Smooth muscle cell (in vitro differentiated cells): ENCODE measurements around the gene NXN. TPM values are rescaled to one million over a fixed set of nuclear protein-coding genes. Genes with fewer than 3 reads are reported as not detected.

Source experiments
- DNase-seq: peaks from one replicate; lab custom pipeline; 2025; ENCODE audit not compliant: unreplicated experiment; lab: John Stamatoyannopoulos, UW
- H2AFZ ChIP-seq: fragments of 200-600 bp; sonication (generic); 2 replicates; pipeline ENCODE4 v1.6.0; 2016; ENCODE audit warnings: antibody characterized with exemption, low read depth, mild to moderate bottlenecking
- H3F3A ChIP-seq: fragments of 200-600 bp; sonication (generic); 2 replicates; pipeline ENCODE4 v1.6.0; 2017; ENCODE audit warnings: antibody characterized with exemption, low read depth
- H3K27ac ChIP-seq: fragments of 200-600 bp; sonication (generic); 2 replicates; pipeline ENCODE4 v1.5.1; 2016; ENCODE audit warnings: low read depth, mild to moderate bottlenecking
- H3K27me3 ChIP-seq: fragments of 200-600 bp; sonication (generic); 2 replicates; pipeline ENCODE4 v1.6.1; 2016; ENCODE audit warnings: low read depth, mild to moderate bottlenecking
- H3K36me3 ChIP-seq: fragments of 200-600 bp; sonication (generic); 2 replicates; pipeline ENCODE4 v1.5.1; 2016; ENCODE audit warnings: low read depth
- H3K4me1 ChIP-seq: fragments of 200-600 bp; sonication (generic); 2 replicates; pipeline ENCODE4 v1.5.1; 2016; ENCODE audit warnings: low read depth
- H3K4me2 ChIP-seq: fragments of 200-600 bp; sonication (generic); 2 replicates; pipeline ENCODE4 v1.6.0; 2016; ENCODE audit warnings: mild to moderate bottlenecking
- H3K4me3 ChIP-seq: fragments of 200-600 bp; sonication (generic); 2 replicates; pipeline ENCODE4 v1.5.1; 2016; ENCODE audit warnings: mild to moderate bottlenecking
- H3K79me2 ChIP-seq: fragments of 200-600 bp; sonication (generic); 2 replicates; pipeline ENCODE4 v1.6.0; 2016; ENCODE audit warnings: low read depth, mild to moderate bottlenecking
- H3K9ac ChIP-seq: fragments of 200-600 bp; sonication (generic); 2 replicates; pipeline ENCODE4 v1.6.0; 2016; ENCODE audit warnings: low read depth
- H3K9me3 ChIP-seq: fragments of 200-600 bp; sonication (generic); replicated peaks from 2 replicates; pipeline ENCODE4 v1.5.1; 2016; ENCODE audit warnings: low read depth
- H4K20me1 ChIP-seq: fragments of 200-600 bp; sonication (generic); 2 replicates; pipeline ENCODE4 v1.6.0; 2016; ENCODE audit warnings: low read depth
- WGBS: methylation state at CpG from one replicate; pipeline ENCODE4 v1.1.7; 2016; ENCODE audit warnings: low lambda C conversion rate; 5-methylcytosine and 5-hydroxymethylcytosine counted together
- polyA plus RNA-seq: library from polyadenylated mRNA; unstranded; fragments of >200 nt; fragmentation: Nextera tagmentation; extraction: Ambion mirVana; gene quantifications from 2 replicates; pipeline ENCODE4 v1.2.1, GENCODE V29; 2016
- total RNA-seq: library from RNA; depleted of rRNA; stranded (reverse); fragments of >200 nt; gene quantifications from 2 replicates; pipeline ENCODE4 v1.2.3, GENCODE V29; 2014
- TF ChIP-seq, protein P1 (sequence below): fragments of 200-600 bp; sonication (generic); IDR thresholded peaks from 2 replicates; pipeline ENCODE4 v1.5.1; 2017; ENCODE audit warnings: borderline replicate concordance, mild to moderate bottlenecking, antibody characterized with exemption; ENCODE audit not compliant: insufficient read depth, poor library complexity, severe bottlenecking

NXN gene
- total and polyA plus RNA-seq, 2 experiments from 2014 or later = 58.3 to 78.6 TPM

DNA sequence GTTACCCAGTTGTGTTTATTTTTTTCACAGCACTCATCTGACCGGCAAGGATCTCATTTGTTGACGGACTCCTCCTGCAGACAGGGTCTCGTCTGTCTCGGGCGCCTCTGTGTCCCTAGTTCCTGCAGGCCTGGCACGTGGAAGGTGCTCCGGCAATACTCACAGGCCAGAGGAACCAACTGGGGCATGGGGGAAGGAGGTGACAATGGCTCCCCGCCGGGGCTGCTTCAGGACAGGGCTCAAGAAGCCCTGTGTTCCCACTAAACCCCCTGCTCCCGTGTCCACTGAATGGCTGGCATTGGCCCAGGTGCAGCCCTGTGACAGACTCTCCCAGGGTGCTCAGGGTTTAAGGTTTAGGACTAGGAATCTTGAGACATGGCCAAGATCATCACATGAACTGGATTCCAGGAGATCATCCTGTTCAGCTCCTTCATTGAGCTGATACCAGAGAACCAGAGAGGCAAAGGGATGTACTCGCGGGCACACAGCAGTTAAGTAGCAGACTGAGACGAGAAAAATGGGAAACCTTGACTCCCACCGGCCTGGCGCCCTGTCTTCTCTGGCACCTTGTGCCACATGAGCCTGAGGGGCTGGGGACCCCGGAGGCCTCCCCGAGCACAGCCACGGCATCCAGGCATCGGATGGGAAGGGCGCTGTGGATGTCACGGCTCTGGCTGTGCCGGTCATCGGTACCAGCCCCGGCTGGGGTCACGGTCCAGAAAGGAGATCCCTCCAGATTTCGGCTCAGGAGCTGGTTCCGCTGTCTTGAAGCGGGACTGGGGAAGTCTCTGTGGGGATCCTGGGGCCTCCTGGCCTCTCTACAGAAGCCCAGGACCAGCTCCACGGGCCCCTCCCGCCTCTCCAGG is 46.4 kb upstream of the NXN start:
- Histone ChIP-seq H3K9me3 (no peaks in the 10 kb centered on the region), H3K36me3 (no peaks in the 10 kb centered on the region), H3K9ac (no peak overlapping the region), H3K27ac (no peak overlapping the region), H3K79me2 (no peaks in the 10 kb centered on the region), H2AFZ (no peak overlapping the region), H3K4me1 (no peaks in the 10 kb centered on the region), H3K27me3 (no peaks in the 10 kb centered on the region), H3K4me3 (no peak overlapping the region), H3K4me2 (no peak overlapping the region), H3F3A (no peaks in the 10 kb centered on the region), H4K20me1 (peaks cover 67% of the 10 kb centered on the region)
- 96% methylated on average over 30 of the region's 30 CpGs for WGBS
- DNase-seq = no peak
- TF ChIP-seq, protein P1, sequence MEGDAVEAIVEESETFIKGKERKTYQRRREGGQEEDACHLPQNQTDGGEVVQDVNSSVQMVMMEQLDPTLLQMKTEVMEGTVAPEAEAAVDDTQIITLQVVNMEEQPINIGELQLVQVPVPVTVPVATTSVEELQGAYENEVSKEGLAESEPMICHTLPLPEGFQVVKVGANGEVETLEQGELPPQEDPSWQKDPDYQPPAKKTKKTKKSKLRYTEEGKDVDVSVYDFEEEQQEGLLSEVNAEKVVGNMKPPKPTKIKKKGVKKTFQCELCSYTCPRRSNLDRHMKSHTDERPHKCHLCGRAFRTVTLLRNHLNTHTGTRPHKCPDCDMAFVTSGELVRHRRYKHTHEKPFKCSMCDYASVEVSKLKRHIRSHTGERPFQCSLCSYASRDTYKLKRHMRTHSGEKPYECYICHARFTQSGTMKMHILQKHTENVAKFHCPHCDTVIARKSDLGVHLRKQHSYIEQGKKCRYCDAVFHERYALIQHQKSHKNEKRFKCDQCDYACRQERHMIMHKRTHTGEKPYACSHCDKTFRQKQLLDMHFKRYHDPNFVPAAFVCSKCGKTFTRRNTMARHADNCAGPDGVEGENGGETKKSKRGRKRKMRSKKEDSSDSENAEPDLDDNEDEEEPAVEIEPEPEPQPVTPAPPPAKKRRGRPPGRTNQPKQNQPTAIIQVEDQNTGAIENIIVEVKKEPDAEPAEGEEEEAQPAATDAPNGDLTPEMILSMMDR = no peak

DNA sequence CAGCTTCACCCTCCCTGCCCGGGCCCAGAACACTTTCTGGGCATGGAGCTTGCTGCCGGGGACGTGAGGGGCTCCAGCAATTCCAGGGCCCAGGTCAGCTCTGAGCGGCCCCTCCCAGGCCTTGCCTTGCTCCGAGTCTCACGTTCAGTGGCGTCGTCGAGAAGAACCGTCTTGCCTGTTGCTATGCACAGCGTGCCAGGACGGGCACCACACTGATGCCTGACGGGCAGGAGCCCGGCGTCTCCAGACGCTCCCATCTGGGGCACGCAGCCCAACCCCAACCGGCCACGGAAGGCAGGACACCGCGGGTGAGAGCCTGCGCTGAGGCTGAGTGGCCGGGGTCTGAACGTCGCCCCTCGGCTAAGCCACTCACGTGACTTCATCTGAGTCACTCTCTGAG is 44.5 kb upstream of the NXN start:
- no peak overlapping the region for H3K4me3 ChIP-seq
- 91% methylated on average over 27 of the region's 27 CpGs for WGBS
- H3K27ac ChIP-seq = no peak overlapping the region
- H2AFZ ChIP-seq = no peak overlapping the region
- TF ChIP-seq, protein P1 = no peak
- H3K4me2 ChIP-seq = no peak overlapping the region
- no peaks in the 10 kb centered on the region for H3K27me3 ChIP-seq
- no peaks in the 10 kb centered on the region for H3K9me3 ChIP-seq
- no peaks in the 10 kb centered on the region for H3F3A ChIP-seq
- H4K20me1 ChIP-seq = peaks cover 59% of the 10 kb centered on the region
- H3K79me2 ChIP-seq = no peaks in the 10 kb centered on the region
- H3K9ac ChIP-seq = no peak overlapping the region
- no peaks in the 10 kb centered on the region for H3K36me3 ChIP-seq
- H3K4me1 ChIP-seq = no peaks in the 10 kb centered on the region
- no peak for DNase-seq

DNA sequence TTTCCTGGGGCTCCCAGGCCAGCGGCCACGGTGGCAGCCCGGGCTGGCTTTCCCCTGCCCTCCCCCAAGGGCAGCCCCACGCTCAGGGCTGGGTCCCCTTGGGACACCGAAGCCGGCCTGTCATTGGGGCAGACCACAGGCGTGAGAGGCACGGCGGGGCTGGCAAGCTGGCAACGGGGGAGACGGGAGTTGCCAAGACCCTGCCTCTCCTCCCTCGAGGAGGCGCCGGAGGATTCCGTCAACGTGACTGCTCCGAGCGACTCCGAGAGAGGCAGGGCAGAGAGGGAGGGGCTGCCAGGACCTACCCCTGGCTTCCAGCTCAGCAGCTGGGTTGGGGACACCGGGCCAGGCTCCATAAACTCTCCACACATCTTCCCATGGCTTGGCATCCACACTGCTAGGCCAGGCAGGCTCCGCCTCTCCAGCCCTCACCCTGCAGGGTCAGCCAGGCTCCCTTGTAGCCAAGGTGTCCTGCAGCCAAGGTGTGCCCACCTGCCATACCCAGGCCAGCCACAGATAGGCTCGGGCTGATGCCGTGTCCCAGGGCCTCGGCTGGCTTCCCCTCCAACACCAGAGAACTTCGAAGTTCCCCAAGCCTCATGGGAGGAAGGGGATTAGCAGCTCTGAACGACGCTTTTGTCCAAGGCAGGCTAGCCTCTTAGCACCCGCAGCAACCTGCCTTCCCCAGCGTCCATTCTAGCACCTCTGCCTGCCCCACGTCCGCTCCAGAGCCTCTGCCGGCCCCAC is 42.9 kb upstream of the NXN start:
- DNase-seq = no peak
- Histone ChIP-seq H3K79me2 (no peaks in the 10 kb centered on the region), H3K27me3 (no peaks in the 10 kb centered on the region), H3F3A (no peaks in the 10 kb centered on the region), H3K9me3 (no peaks in the 10 kb centered on the region), H3K9ac (no peak overlapping the region), H3K4me2 (no peak overlapping the region), H2AFZ (no peak overlapping the region), H3K4me3 (no peak overlapping the region), H3K4me1 (no peaks in the 10 kb centered on the region), H4K20me1 (peaks cover 55% of the 10 kb centered on the region), H3K27ac (no peak overlapping the region), H3K36me3 (no peaks in the 10 kb centered on the region)
- WGBS = 93% methylated on average over 27 of the region's 32 CpGs
- TF ChIP-seq, protein P1 = no peak
